Activated CD4-positive, alpha-beta T cell treated with anti-CD3 and anti-CD28 coated beads, Interleukin-2, amount 50 U/mL, for 16 hours (primary cell): ENCODE results near the gene DIPK2A.

Experiments
- DNase-seq: peaks from one replicate; pipeline ENCODE4 v3.0.0-alpha.2; 2020

The DIPK2A gene

GRCh38 chr3:143974271-143975238, 2.9 kb downstream of the DIPK2A start:
- no peak for DNase-seq

- DNase-seq: peak; percentile 38
Observed at GRCh38 chr3:143975554-143976152, 4.0 kb downstream of the DIPK2A start.

GRCh38 chr3:143977341-143978262, 6.0 kb downstream of the DIPK2A start:
- no peak for DNase-seq

- no peak for DNase-seq
Observed at GRCh38 chr3:143978263-143978631, 6.6 kb downstream of the DIPK2A start.

GRCh38 chr3:143979041-143979440, 7.4 kb downstream of the DIPK2A start:
- DNase-seq: no peak

- no peak for DNase-seq
Observed at GRCh38 chr3:143979813-143980212, 8.2 kb downstream of the DIPK2A start.

GRCh38 chr3:143988306-143988705, 16.7 kb downstream of the DIPK2A start:
- no peak for DNase-seq

- DNase-seq: no peak
Observed at GRCh38 chr3:143989461-143989860, 17.8 kb downstream of the DIPK2A start.

- no peak for DNase-seq
Observed at GRCh38 chr3:143991713-143992112, 20.1 kb downstream of the DIPK2A start.

GRCh38 chr3:143998266-143998665, 26.6 kb downstream of the DIPK2A start:
- no peak for DNase-seq

- no peak for DNase-seq
Observed at GRCh38 chr3:144003051-144003450, 31.4 kb downstream of the DIPK2A start.

GRCh38 chr3:144010371-144010770, 38.7 kb downstream of the DIPK2A start:
- DNase-seq: no peak

- no peak for DNase-seq
Observed at GRCh38 chr3:144011251-144011799, 39.7 kb downstream of the DIPK2A start.

- DNase-seq: no peak
Observed at GRCh38 chr3:144015133-144015532, 43.5 kb downstream of the DIPK2A start.

- no peak for DNase-seq
Observed at GRCh38 chr3:144018776-144019175, 47.2 kb downstream of the DIPK2A start.
